ENCODE data around the gene ISYNA1. TPM values are rescaled to one million over a fixed set of nuclear protein-coding genes. Genes with fewer than 3 reads are reported as not detected.
A peak's percentile ranks its signal among the peaks of the same experiment; 100 is the strongest.

ISYNA1 gene
- total RNA-seq, 2 experiments from 2014 or later, result 19.3 to 20.0 TPM

DNA sequence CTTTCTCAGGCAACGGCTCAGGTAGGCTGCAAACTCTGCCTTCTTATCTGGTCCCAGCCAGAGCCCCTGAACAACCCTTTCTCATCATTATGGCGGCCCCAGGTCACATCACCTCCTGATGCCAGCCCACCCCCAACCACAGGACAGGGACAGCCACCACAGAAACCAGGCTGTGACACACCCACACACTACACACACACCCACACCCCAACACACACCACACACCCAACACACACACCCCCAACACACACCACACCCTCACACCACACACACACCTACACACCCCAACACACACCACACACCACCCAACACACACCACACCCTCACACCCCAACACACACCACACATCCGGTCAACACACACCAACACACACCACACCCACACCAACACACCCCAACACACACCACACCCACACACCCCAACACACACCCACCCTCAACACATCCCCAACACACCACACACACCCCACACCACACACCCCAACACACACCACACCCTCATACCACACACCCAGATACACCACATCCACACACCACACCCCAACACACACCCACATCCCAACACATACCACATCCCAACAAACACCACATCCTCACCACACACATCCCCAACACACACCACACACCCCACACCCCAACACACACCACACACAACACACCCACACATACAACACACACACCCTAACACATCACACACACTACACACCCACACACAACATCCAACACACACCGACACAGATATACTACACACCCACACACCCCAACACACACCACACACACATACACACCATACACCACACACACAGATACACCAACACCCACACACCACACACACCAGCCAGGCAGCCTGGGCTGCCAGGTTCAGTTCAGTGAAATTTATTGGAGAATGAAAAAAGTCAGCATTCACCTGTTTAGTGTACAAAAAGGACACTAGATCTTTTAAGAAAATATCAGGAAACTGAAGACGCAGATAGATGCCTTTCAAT is 4.2 kb upstream of the ISYNA1 start:
- H3K36me3 Mint-ChIP-seq, result peaks cover 7% of the 10 kb centered on the region
- no peak for DNase-seq
- H3K9me3 Mint-ChIP-seq, result peaks cover 3% of the 10 kb centered on the region
- intact Hi-C loops (cut with micrococcal nuclease), result loop anchor here (5.0 kb wide), 1 partner anchor 100 kb away; the partner anchor contains the start of gene FKBP8
- H3K4me1 Mint-ChIP-seq (ENCODE audit: low read depth), result peaks cover 16% of the 10 kb centered on the region
- ChIA-PET CTCF (interaction anchor here (1.7 kb wide), 1 partner anchor 147 kb away, joined by 4 read pairs; the partner anchor contains the start of gene REX1BD), POLR2A (no interaction called here)
- H3K27me3 Mint-ChIP-seq, result no peaks in the 10 kb centered on the region
- H3K27ac Mint-ChIP-seq, result peak overlapping the region; percentile 72
- H3K4me3 Mint-ChIP-seq, result no peak overlapping the region

DNA sequence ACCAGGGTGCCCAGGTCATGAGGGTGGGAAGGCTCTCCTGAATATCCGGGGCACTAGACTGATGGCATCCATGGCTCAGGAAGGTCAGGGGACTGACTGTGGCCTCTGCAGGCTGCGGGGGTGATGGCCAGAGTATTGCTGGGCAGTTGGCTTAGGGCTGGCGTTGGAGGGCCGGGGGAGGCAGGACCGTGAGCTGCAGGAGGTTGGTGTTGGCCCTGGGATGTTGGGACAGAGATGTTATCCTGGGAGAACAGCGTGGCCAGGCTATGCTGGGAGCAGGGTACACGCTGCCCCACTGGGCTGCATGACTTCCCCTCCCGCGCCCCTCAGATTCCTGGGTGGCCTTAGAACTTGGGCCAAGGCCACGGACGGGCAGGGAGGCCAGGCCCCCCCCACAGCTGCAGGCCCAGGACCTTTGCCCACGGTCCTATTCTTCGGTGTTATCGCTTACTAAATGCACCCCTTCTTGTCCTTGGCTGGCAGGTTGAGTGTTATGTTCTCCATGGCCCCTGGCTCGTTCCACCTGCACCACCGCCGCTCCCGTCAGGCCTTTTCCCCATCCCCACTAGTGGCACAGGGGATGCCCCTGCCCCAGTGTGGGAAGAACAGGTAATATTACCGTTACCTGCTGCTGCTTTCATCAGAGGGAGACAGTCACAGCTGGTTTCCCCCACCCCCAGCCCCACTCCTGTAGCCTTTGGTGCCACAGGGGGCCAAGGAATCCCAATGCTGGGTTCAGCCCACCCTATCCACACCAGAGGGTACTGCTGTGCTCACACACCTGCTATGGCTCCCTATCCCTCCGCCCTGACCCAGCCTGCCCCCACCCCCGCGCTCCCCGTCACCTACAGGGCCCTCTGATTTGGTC is 3.2 kb upstream of the ISYNA1 start:
- H3K4me3 Mint-ChIP-seq, result no peak overlapping the region
- CTCF ChIA-PET, result interaction anchor here (0.7 to 1.8 kb wide), 3 partner anchors 10 to 30 kb away, joined by 3 to 9 read pairs (median 4); no protein-coding TSS in a partner anchor
- intact Hi-C loops (cut with micrococcal nuclease), result loop anchor here (5.0 kb wide), 1 partner anchor 101 kb away; the partner anchor contains the start of gene FKBP8
- H3K27me3 Mint-ChIP-seq, result no peaks in the 10 kb centered on the region
- no peak for DNase-seq
- peak overlapping the region; percentile 25 for H3K27ac Mint-ChIP-seq
- POLR2A ChIA-PET, result interaction anchor here (1.0 kb wide), 1 partner anchor 66 kb away, joined by 3 read pairs; no protein-coding TSS in a partner anchor
- peaks cover 5% of the 10 kb centered on the region for H3K36me3 Mint-ChIP-seq
- peaks cover 3% of the 10 kb centered on the region for H3K9me3 Mint-ChIP-seq
- peaks cover 22% of the 10 kb centered on the region for H3K4me1 Mint-ChIP-seq (ENCODE audit: low read depth)

DNA sequence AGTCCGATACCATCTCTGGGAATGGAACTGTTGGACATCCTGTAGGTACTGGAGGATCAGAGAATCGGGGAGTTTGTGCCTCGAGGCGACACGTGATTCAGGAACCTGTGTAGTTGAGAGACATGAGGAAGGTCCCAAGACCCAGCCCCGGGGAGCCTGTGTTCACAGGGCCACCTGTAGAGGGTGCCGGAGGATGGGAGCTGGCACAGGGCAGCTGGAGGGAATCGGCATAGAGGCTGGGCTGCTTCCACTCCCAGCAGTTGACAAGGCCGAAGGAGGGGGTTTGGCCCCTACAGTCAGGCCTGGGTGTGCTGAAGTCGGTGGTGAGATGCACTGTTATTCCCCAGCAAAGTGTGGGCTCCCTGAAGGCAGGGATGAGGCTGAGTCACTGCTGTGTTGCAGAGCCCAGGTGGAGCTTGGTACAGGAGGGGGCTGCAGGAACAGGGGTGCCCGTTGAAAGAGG is 2.5 kb upstream of the ISYNA1 start:
- ChIA-PET CTCF (interaction anchor here (0.6 to 1.8 kb wide), 7 partner anchors 10 to 777 kb away, joined by 3 to 9 read pairs (median 3); no protein-coding TSS in a partner anchor), POLR2A (interaction anchor here (0.6 to 1.0 kb wide), 2 partner anchors 66 to 506 kb away, joined by 3 to 4 read pairs; no protein-coding TSS in a partner anchor)
- intact Hi-C loops (cut with micrococcal nuclease), result loop anchor here (5.0 kb wide), 1 partner anchor 102 kb away; the partner anchor contains the start of gene FKBP8
- DNase-seq, result peak; percentile 66
- Mint-ChIP-seq H3K9me3 (peaks cover 3% of the 10 kb centered on the region), H3K27ac (no peak overlapping the region), H3K36me3 (peaks cover 5% of the 10 kb centered on the region), H3K4me1 (ENCODE audit: low read depth) (peaks cover 23% of the 10 kb centered on the region), H3K4me3 (no peak overlapping the region), H3K27me3 (no peaks in the 10 kb centered on the region)

DNA sequence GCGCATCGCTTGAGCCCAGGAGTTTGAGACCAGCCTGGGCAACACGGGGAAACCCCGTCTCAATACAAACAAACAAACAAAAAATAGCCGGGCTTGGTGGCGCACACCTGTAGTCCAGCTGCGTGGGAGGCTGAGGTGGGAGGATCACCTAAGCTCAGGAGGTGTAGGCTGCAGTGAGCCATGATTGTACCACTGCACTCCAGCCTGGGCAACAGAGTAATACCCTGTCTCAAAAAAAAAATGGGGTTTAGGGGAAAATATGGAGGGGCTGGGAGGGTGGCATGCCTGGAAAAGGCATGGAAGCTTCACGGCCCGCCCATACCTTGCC is 1.9 kb upstream of the ISYNA1 start:
- intact Hi-C loops (cut with micrococcal nuclease), result loop anchor here (5.0 kb wide), 1 partner anchor 102 kb away; the partner anchor contains the start of gene FKBP8
- Mint-ChIP-seq H3K9me3 (peaks cover 3% of the 10 kb centered on the region), H3K36me3 (peaks cover 5% of the 10 kb centered on the region), H3K27ac (no peak overlapping the region), H3K4me1 (ENCODE audit: low read depth) (peaks cover 23% of the 10 kb centered on the region), H3K27me3 (no peaks in the 10 kb centered on the region), H3K4me3 (no peak overlapping the region)
- no peak for DNase-seq
- ChIA-PET CTCF (interaction anchor here (0.5 to 1.8 kb wide), 6 partner anchors 11 to 777 kb away, joined by 3 to 9 read pairs (median 3); no protein-coding TSS in a partner anchor), POLR2A (interaction anchor here (0.6 to 1.5 kb wide), 2 partner anchors 11 to 506 kb away, joined by 3 to 4 read pairs; no protein-coding TSS in a partner anchor)

DNA sequence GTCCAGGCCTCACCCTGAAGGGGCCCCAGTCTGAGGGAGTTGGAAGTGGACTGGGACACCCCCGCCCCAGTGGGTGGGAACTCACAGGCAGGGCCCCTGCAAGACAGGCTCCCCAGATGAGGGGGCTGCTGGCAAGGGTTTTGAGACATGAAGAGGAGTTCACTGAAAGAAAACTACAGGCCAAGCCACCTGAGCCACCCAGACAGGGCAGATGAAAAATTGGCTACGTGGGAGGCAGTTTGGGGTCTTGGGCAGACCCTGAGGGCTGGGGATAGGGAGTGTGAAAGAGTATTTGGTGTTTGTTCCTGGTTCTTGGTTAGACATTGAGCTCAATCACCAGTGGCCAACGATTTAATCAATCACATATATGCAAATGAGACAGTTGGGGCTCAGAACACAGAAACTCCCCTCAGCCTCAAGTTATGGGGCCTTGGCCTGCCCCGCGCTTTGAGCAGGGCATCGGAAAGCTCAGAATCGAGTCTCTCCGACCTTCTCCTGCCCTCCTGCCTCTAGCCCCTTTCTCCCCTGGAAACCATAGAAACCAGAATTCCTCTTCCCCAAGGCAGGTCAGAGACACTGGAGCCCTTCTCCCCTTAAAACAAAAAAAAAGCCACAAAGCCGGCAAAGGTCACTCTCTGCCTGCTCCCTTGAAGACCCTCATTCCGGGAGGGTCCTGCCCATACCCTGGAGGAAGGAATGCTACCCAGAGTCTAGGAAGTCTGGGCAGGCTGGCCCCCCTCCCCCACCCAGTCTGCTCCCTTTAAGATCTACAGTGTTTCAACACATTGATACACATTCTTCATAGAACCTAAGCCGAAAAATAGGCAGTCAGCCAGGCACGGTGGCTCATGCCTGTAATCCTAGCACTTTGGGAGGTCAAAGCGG is 1.3 kb upstream of the ISYNA1 start:
- Mint-ChIP-seq H3K27me3 (no peaks in the 10 kb centered on the region), H3K36me3 (peaks cover 10% of the 10 kb centered on the region), H3K4me3 (no peak overlapping the region), H3K27ac (no peak overlapping the region), H3K9me3 (peaks cover 3% of the 10 kb centered on the region), H3K4me1 (ENCODE audit: low read depth) (peaks cover 23% of the 10 kb centered on the region)
- intact Hi-C loops (cut with micrococcal nuclease), result no loop called here
- POLR2A ChIA-PET, result interaction anchor here (0.6 to 1.5 kb wide), 2 partner anchors 11 to 25 kb away, joined by 3 read pairs; no protein-coding TSS in a partner anchor
- CTCF ChIA-PET, result interaction anchor here (0.5 to 1.8 kb wide), 4 partner anchors 12 to 408 kb away, joined by 3 to 9 read pairs (median 3); no protein-coding TSS in a partner anchor
- DNase-seq, result no peak

DNA sequence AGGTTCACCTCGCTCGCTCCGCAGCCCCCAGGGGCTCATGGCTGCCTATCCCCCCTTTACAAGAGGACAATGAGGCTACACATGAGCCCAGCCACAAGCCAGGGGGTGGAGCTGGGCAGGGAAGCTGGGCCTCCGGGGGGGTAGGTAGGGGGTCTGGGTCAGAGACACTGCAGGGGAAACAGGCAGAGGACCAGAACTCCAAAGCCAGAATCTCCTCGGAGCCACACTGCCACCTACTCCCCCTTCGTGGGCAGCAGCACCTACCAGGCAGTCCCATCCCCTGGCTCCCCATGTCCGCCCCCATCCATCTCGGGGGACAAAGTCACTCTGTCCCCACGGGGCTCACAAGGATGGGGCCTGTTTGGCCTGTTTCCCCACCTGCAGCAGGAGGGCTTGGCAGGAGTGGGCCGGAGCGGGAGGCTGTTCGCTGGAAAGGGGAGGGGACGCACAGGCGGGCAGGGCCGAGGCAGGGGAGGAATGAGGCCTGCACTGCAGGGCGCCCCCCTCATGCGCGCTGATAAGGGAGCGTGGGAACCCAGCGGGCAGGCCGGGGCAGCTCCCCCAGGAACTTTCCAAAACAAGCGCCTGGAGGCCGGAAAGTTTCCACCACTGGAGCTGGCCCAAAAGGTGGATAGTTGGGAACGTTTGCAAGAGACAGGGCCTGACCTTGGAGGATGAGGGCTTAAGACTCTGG is 545 bp upstream of the ISYNA1 start:
- Mint-ChIP-seq H3K4me3 (no peak overlapping the region), H3K27me3 (no peaks in the 10 kb centered on the region), H3K36me3 (peaks cover 13% of the 10 kb centered on the region), H3K27ac (no peak overlapping the region), H3K4me1 (ENCODE audit: low read depth) (peaks cover 23% of the 10 kb centered on the region), H3K9me3 (peaks cover 3% of the 10 kb centered on the region)
- no peak for DNase-seq
- ChIA-PET POLR2A (interaction anchor here (0.6 to 1.5 kb wide), 2 partner anchors 10 to 25 kb away, joined by 3 read pairs; no protein-coding TSS in a partner anchor), CTCF (interaction anchor here (0.7 to 1.0 kb wide), 2 partner anchors 12 to 409 kb away, joined by 3 read pairs; no protein-coding TSS in a partner anchor)
- intact Hi-C loops (cut with micrococcal nuclease), result no loop called here

DNA sequence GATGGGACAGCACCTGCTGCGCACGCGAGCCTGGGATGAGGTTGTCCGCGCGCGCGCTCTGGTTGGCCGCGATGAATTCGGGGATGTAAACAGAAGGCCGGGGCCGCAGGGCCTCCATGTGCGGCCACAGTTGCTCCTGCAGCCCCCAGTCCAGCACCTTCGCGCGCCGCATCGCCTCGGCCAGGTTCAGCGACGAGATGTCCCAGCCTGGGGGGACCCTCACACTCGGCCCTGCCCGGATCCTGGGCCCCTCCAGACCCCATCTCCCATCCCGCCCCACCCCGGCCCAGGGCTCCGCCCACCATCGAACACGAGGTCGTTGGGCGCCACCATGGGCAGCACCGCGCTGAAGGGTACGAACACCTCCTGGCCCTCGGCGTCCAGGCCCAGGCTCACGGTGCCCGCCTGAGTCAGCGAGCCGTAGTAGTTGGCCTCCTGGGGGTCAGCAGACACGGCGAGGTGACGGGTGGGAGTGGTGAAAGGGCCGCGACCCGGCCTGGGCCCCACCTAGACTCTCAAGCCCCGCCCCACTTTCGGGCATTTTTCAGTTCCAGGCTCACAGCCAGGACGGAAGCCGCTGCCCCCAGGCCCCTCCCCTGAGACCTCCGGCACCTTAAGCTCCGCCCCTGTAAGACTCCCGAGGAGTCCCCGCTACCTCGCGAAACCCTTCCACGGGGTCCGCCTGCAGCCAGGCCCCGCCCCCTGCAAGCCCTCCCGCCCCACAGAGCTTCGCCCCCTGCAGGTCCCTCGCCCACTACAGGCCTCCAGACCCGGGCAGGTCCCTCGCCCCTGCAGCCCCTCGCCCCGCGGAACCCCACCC is 1.1 kb downstream of the ISYNA1 start:
- Mint-ChIP-seq H3K4me1 (ENCODE audit: low read depth) (peaks cover 16% of the 10 kb centered on the region), H3K4me3 (peak overlapping the region; percentile 65), H3K27me3 (no peaks in the 10 kb centered on the region), H3K27ac (peak overlapping the region; percentile 56), H3K36me3 (peaks cover 7% of the 10 kb centered on the region), H3K9me3 (no peaks in the 10 kb centered on the region)
- ChIA-PET CTCF (interaction anchor here (0.7 kb wide), 1 partner anchor 71 kb away, joined by 3 read pairs; no protein-coding TSS in a partner anchor), POLR2A (no interaction called here)
- intact Hi-C loops (cut with micrococcal nuclease), result no loop called here
- peak; percentile 79 for DNase-seq

DNA sequence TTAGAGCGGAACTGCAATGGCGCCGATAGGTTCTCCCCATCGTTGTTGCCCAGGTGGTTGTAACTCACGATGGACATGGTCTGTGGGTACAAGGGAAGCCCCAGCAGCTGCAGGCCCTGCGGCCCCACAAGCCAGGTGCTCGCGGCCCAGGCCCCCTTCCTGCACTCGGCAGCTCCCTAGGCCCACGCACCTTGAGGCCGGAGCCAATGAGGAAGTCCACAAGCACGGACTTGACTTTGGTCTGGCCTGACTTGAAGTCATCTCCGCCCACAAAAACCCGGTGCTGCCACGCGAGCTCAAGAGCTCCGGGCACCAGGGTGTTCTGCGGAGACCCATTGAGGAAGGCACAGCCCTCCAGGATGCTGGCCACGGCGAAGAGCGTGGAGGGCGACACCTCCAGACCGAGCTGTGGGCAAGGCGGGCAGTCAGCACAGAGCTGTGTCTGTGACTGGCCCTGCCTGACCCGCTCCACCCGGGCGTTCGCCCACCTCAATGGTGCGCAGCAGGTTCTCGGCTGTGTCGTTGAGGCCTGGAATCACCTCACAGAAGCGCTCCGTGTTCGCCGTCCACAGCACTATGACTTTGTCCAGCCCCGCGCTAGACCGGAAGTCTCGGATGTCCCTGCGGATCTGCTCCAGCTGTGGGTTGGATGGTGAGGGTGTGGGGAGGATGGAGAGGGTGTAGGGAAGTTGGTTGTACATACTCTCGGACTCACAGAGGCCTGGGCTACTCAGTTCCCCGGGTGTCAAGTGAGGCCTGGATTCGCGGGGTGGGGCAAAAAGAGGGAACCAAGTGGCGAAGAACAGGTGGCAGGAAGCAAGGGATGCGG is 1.9 kb downstream of the ISYNA1 start:
- Mint-ChIP-seq H3K9me3 (no peaks in the 10 kb centered on the region), H3K4me1 (ENCODE audit: low read depth) (peaks cover 18% of the 10 kb centered on the region), H3K4me3 (peak overlapping the region; percentile 48), H3K36me3 (peaks cover 7% of the 10 kb centered on the region), H3K27ac (peak overlapping the region; percentile 56), H3K27me3 (no peaks in the 10 kb centered on the region)
- intact Hi-C loops (cut with micrococcal nuclease), result no loop called here
- POLR2A ChIA-PET, result no interaction called here
- no peak for DNase-seq
- CTCF ChIA-PET, result interaction anchor here (0.6 to 2.5 kb wide), 4 partner anchors 15 to 863 kb away, joined by 3 to 12 read pairs (median 4); no protein-coding TSS in a partner anchor

DNA sequence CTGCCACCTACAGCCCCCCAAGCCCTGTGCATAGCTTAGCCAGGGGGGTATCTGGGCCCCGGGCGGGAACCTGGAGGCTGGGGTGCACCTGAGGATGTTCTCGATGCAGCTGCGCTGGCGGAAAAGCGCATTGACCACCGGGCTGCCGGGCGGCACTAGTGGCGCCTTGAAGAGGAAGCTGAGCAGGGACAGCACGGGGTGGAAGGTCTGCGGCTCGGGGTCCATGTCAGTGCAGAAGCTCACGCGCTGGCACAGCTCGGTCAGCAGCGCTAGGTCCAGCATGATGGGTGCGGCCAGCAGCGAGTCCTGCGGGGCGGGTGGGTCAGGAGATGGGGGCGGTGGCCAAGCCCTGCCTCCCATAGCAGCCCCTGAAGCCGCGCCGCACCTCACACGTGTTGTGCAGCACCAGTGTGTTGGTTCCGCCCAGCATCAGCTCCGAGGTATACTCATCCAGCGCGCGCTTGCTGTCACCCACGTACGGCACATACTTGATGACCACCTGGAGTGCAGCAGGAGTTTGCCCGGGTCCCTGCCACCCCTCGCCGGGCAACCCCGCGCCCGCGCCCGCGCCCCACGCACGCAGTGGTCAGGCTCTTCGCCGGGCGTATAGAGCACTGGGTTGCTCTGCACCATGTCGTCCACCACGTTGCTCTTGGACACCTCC is 2.6 kb downstream of the ISYNA1 start:
- DNase-seq, result no peak

More for the DNA sequence above, 2.6 kb downstream of the ISYNA1 start:
- Mint-ChIP-seq H3K27ac (no peak overlapping the region), H3K27me3 (no peaks in the 10 kb centered on the region), H3K36me3 (peaks cover 9% of the 10 kb centered on the region), H3K9me3 (no peaks in the 10 kb centered on the region), H3K4me3 (no peak overlapping the region), H3K4me1 (ENCODE audit: low read depth) (peaks cover 15% of the 10 kb centered on the region)
- CTCF ChIA-PET, result interaction anchor here (0.6 to 2.5 kb wide), 7 partner anchors 16 to 862 kb away, joined by 3 to 12 read pairs (median 3); no protein-coding TSS in a partner anchor
- intact Hi-C loops (cut with micrococcal nuclease), result no loop called here
- POLR2A ChIA-PET, result no interaction called here

All from activated CD4-positive, alpha-beta memory T cell treated with anti-CD3 and anti-CD28 coated beads for 36 hours (primary cell).